SK-N-DZ (cell line): Measurements from ENCODE around the gene WDR27. TPM values are rescaled to one million over a fixed set of nuclear protein-coding genes. Genes with fewer than 3 reads are reported as not detected.
A peak's percentile ranks its signal among the peaks of the same experiment; 100 is the strongest.

ENCODE experiments used
- DNase-seq: peaks from one replicate; pipeline ENCODE4 v3.0.0-alpha.2; 2015; ENCODE audit warnings: low spot score
- polyA plus RNA-seq, 2 experiments: library from polyadenylated mRNA; depleted of rRNA; stranded (reverse); fragments of >200 nt; gene quantifications; 2 replicates each; pipeline ENCODE4 v1.2.3, GENCODE V29; 2014

Gene WDR27
- polyA plus RNA-seq (2014; cell fraction: cytosol; rRNA removed): 19.1 and 37.3 TPM in 2 replicates
- 350 and 559 TPM in 2 replicates for polyA plus RNA-seq (2014; cell fraction: nucleus; rRNA removed)

GRCh38 chr6:169701954-169702839 lies at the start of gene WDR27, which contains the start of gene C6orf120:
Gene WDR27 (minus strand): TSS chr6:169702029. CDS start chr6:169689005, 13,024 bp downstream.
Gene C6orf120 (plus strand): TSS chr6:169702126. CDS start chr6:169702460, 334 bp downstream.
- peak; percentile 95 for DNase-seq

DNA sequence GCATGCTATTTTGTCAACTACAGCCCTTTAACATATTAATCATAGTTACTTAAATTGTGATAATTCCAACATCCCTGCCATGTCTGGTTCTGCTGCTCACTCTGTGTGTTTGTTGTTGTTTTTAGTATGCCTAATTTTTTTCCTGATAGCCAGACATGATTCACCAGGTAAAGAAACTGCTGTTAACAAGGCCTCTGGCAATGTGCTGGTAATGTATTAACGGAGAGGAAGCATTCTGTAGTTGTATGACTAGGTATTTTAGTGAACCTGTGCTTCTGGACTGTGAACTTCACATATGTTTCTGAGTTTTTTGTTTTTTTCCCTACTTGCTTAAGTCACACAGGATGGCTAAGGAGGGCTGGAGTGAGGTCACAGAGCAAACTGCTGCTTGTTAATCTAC lies 44.7 kb upstream of the WDR27 start:
- no peak for DNase-seq

DNA sequence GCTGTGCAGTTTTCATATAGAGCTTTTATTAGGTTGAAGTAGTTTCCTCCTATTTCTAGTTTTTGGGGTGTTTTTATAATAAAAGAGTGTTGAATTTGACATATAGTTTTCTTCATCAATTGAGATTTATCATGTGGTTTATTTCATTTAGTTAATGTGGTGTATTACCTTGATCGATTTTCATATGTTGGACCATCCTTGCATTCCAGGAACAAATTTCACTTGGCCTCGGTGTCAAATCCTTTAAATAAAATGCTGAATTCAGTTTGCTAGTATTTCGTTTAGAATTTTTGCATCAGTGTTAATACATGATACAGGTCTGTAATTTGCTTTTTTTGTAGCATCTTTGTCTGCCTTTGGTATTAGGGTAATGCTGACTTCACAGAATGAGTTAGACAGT lies 43.6 kb upstream of the WDR27 start:
- no peak for DNase-seq

DNA sequence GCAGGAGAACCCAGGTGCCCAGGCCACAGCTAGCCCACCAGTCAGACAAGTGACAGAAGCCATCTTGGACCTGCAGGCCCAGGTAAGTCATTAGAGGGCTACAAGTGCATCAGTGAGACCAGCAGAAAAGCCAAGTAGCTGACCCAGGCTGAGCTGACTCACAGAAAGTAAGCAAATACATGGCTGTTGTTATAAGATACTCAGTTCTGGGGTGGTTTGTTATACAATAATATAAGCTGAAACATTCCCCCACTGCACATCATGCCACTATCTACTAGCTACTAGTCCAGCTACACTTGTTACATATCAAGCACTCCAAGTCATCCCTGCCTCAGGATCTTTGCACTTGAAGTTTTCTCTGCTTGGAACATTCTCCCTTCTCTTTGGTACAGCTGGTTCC lies 39.5 kb upstream of the WDR27 start:
- no peak for DNase-seq

DNA sequence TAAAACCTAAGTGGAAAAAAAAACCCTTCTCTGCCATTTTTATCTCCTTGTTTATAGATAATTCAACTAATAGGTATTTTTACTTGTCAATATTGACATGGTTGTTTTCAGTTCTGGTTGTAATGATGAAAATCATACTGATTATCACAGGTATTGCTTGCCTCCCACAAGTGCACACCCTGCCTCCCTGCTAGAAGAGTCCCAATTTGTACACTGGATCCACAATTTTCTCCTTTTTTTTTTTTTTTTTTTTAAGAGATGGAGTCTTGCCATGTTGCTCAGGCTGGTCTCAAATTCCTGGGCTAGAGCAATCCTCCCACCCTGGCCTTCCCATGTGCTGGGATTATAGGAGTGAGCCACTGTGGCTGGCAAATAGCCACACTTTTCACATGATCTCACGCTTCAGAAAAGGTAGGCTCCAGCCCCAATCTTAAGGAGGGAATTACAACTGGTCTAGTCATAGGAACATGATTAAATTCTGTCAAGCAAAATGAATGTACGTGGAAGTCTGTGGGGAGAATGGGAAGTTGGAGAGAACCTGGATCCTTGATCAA lies 37.2 kb upstream of the WDR27 start:
- no peak for DNase-seq

GRCh38 chr6:169738204-169738975 lies 36.6 kb upstream of the WDR27 start:
- peak; percentile 52 for DNase-seq

DNA sequence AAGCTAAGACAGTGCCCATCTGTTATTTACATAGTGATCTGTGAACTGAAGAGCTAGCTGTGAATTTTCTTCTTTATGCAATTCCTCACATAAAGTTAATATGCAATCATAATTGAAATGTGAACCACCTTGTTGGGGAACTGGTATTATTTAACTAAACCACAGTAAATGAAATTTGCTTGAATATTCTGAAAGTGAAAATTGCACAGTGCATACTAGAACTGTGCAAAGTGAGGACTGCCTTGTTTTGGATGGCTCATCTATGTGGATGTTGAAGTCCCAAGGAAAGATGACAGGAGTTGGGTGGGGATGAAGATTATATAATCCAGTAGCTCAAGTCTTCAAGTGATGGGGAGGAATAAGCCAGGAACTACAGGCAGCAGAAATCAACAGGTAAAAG lies 28.1 kb upstream of the WDR27 start:
- DNase-seq: no peak

- no peak for DNase-seq
These were observed 25.1 kb upstream of the WDR27 start for GRCh38 chr6:169726963-169727362.

GRCh38 chr6:169726049-169726400 lies 24.2 kb upstream of the WDR27 start:
- no peak for DNase-seq

DNA sequence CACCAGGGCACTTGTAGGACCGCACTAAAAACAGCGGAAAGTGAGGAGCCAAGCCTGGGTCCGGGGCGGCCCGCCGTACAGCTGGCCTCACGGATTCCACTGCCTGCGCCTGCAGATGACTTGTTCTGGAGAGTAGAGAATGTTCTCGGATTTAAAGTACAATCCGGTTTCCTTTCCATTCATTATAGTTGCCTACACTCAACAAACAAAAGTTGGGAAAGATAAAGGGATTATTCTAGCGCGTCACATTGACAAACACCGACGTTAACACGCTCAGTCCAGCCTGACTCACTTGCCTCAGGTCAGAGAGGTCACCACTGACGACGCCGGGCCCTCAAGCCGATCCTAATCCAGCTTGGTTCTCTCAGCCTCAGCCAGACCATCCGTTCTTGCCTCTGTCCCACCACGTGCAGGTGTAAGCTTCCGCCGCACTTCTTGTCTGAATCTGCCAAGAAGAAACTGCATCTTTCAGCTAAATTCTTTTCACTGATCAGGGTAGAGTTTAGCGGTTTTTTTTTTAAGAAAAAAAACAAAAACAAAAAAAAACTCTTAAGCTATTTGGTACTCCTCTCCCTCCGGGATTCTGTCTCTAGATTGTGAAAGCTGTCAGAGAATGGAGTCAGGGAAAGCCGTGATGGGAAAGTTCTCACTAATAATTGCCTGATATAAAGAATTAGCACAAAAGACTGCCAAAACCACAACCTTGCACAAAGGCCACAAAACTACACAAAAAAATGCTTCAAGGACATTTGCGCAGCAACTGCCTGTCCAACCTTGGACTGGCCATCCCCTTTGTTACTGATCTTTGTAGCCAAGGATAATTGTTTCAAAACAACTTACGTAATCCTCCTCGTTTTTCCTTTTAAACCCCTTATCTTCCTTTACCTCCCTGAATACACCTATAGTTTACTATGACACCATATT lies 23.6 kb upstream of the WDR27 start:
- DNase-seq: peak; percentile 68

GRCh38 chr6:169724494-169725124 lies 22.8 kb upstream of the WDR27 start, which contains the start of gene PHF10:
Gene PHF10 (minus strand): TSS chr6:169724500. CDS start chr6:169723931, 569 bp downstream.
- DNase-seq: peak; percentile 80

DNA sequence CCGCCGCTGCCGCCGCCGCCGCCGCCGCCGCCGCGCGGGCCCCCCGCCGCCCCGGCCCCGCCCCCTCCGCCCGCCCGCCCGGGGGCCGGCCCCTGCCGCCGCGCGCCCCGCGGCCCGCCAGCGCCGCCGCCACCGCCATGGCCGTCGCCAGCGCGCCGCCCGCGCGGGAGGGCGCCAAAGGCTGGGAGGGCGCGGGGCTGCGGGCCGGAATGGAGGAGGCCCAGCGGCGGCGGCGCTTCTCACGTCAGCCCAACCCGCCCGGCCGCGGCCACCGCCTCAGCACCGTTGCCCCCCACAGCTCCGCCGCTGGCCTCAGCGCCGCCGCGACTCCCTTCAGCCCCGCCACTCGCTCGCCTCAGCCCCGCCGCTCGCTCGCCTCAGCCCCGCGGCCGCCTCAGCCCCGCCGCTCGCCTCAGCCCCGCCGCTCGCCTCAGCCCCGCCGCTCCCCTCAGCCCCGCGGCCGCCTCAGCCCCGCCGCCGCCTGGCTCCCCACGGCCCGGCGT lies 22.2 kb upstream of the WDR27 start:
- no peak for DNase-seq

DNA sequence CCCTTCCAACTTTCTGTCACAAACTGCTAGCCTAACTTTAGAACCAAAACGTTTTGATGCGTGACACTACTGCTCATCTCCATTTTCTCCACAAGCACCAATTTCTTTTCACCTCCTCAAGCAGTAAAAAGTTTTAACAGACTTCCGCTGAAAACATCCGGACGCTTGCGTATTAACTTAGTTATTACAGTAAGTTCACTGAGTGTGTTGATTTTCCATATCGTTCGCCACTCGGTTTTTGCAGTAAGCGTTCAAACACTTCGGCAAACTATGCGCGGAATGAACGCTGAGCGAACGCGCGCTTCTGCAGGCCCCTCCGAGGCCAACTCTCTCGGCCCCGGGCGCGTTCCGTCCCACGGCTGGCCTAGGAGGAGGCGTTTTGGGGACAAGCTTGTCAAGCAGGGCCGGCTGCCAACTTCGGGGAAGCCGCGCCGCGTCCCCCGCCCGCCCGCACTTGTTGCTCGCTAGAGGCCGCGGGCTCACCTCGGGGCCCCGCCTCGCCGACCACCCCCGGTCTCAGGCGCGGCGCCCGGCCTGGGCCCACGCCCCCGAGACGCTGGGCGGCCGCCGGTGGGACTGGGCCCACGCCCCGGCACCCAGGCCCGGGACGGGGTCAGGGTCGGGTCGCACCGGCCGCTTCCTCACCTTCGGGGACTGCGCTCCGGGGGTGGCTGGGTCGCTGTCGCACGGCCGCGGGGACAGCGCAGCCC lies 21.5 kb upstream of the WDR27 start:
- DNase-seq: peak; percentile 31

DNA sequence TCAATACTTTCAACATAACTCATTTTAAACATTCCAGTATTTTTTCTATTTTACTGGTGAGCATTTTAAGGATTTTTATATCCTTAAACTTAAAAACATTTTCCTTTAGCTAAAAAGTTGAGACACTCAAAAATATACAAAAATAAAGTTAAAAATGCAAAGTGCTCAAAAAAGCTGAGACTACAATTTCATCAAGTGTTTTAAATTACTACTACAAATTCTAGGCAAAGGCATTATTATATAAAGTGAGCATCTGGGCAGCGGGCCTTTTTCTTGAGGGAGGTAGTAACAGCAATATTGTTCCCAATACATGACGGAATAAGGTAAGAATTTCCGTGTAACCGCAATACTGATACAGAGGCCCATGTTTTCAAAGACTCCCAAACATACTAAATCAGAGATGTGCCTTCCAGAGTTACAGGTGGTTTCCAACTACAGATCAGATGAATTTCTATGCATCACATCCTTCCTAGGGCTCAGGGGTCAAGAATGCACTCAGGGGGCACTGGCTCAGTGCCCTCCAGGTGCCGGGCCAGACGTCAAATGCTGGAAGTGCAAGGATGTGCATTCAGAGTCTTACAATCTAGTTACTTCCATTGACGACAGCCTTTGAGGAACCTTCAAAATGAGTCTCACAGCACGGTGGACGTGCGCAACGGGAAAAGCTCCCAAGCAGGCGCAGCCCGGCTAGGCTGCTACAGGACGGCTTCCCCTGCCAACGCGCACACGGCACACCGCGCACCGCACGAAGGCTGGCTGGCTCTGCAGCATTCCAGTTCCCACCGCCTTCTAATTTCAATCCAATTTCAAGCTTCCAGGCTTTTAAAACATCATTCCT lies 20.8 kb upstream of the WDR27 start:
- DNase-seq: no peak

GRCh38 chr6:169720207-169720855 lies 18.5 kb upstream of the WDR27 start:
- DNase-seq: no peak

- no peak for DNase-seq
These were observed 17.3 kb upstream of the WDR27 start for GRCh38 chr6:169719117-169719516.

- DNase-seq: no peak
These were observed 12.8 kb upstream of the WDR27 start for GRCh38 chr6:169714595-169714994.

- no peak for DNase-seq
These were observed 12.3 kb upstream of the WDR27 start for GRCh38 chr6:169714178-169714577.
